COLO829 (cell line): ENCODE measurements around the gene LRTM2.

Experiments used
- DNase-seq: peaks from one replicate; pipeline ENCODE4 v3.0.0; 2012; ENCODE audit warnings: low spot score

The LRTM2 gene

DNA sequence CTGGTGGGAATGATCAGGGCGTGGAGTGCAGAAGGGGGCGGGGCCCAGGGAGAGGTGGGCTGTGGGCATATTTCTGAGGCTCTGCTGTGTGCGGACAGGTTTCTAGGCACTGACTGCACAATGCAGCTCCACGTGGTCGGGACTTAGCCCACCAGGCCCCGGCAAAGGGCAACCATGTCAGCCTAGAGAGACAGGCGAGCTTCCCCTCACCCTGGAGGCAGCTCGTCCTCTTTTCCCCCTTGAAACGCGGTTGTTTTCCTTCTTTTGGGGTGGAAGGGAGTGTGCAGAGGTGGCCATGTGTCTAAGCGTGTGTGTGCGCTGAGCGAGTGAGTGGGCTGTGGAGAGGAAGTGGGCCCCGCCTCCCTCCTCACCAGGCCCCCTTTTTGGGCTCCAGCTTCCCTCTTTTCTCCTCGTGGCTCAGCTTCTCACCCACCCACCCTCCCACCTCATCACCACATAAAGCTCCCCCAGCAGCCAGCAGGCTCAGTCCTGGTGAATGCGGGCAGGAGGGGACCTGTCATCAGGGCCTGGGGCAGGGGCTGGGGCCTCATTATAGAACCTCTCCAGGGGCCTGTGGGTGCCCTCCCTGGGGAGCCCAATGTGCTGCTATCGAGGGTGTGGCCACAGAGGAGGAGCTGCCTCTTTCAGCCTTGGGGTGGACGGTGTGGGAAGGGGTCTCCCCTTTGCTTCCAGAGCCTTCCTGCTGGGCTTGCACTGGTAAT, 22.0 kb downstream of the LRTM2 start:
- DNase-seq, result no peak

DNA sequence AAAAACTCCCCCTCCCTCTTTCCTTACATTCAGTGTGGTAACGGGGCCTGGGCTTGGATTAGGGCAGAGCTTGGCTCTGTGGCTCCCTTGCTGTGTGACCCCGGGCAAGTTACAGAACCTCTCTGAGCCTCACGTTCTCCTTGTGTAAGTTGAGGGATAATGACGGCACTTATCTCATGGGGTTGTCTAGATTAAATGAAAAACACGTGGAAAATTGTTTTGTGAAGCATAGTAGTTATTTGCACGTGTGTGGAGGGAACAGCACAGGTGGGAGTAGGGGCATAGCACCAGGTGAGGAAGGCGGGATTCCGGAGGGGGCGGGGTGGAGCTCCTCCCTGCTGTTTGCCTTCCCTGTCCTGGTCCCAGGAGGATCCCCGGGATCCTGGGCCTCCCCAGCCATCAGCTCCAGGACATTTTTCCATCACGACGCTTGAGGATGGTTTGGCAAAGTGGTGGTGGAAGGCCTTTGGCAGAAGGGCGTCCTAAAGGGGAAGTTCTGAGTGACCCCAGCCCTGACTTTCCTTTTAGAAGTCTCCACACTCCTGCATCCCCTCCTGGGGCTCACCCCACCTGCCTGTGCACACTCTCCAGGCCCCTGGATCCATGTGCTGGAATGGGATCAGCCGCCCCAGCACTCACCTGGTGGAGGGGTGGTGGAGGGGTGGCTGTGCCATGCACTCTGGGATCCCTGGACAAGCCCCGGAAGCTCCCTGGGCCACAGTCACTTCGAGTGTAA, 22.7 kb downstream of the LRTM2 start:
- no peak for DNase-seq

DNA sequence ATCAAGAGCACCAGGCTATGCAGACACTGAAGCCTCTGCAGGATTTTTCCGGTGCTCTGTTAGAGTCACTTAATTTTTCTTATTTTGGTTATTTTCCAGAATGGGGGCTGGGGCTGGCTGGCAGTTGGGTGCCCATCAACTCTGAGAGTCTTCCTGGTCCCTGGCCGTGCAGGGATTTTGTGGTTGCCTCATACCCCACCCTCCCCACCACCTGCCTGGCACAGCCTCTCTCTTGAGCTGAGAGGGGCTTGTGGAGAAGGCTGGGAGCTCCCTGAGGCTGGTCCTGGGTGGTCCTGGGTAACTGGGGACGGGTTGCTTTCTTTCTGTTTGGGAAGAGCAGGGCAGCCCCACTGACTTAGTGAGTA, 23.3 kb downstream of the LRTM2 start:
- DNase-seq, result no peak

DNA sequence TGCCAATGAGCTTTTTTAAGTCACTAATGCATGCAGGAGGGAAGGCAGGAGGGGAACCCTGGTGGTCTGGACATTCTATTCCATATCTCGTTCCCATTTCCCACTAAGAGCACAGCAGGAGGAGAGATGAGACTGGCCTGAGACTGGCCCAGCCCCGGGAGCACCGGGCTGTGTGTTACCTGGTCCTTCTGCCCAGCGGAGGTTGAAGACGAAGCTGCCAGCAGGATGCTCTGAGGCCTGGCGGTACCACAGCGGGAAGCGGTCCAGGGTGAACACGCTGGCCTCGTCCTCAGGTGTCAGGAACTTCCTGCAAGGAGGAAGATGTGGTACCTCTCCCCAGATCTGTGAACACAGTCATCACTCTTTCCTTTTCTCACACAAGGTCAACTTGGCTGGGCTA, 23.9 kb downstream of the LRTM2 start:
- DNase-seq, result no peak

DNA sequence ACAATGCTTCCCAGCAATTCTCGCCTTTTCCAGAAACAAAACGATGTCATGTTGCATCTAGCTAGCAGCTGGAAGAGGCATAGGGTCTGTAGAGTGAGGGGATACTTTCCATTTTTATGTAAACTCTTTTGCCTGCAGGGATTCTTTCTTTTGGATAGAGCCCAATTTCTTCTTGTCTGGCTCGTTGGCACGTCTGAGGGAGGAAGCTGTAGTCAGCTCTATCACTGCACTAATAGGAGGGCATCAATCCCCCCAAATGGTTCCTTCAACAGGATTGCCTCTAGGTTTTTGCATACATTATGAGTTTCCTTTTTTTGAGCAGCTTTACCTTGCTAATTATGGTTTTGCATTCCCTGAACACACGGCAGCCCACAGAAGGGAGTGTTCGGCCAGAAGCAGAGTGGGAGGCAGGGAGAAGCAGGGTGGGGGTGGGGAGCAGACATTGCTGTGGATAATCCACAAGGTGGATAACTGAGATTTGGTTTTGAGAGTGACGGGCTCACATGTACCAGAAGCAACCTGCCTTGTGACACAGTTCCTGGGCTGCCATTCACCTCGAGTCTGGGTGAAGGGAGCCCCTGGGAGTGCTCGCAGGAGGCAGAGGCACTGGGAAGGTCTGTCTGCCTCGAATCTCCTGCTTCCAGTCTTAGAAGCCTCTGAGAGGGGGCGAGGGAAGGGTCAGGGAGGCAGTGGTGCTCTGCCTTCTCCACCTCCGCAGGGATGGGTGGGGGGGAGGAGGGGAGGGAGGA, 24.5 kb downstream of the LRTM2 start:
- DNase-seq, result no peak

DNA sequence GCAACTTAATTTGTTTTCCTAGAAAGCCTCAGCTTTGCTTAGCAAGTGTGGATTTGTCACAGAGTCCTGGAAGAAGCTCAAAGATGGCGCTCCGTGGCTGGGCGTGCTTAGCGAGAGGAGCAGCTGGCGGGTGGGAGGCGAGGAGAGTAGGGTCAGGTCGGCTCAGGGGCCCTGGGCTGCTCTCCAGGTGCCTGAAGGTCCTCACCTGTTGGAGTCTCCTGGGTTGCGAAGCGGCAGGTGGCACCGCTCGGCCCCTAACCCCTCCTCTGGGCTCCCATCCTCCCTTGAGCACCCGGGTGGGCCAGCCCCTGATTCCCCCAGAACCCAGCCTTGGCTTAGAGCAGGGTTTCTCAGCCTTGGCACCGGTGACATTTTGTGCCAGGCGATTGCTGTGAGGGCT, 25.1 kb downstream of the LRTM2 start:
- DNase-seq, result no peak

DNA sequence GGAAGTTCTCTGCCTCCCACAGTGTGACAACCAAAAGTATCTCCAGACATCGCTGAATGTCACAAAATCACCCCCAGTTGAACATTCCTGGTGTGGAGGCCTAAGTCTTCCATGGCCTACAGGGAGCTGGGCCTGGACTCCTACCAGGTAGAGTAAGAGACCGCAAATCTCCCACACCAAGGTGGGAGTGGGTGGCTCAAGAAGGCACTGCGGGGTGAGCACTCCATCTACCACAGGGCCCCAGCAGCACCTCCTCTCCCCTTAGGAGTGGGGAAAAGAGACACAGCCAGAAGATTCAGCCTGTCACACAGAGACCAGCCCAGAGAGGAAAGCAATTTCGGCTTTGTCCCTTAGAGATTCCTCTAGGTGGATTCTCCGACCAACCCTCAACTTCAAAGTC, 25.5 kb downstream of the LRTM2 start:
- DNase-seq, result no peak

DNA sequence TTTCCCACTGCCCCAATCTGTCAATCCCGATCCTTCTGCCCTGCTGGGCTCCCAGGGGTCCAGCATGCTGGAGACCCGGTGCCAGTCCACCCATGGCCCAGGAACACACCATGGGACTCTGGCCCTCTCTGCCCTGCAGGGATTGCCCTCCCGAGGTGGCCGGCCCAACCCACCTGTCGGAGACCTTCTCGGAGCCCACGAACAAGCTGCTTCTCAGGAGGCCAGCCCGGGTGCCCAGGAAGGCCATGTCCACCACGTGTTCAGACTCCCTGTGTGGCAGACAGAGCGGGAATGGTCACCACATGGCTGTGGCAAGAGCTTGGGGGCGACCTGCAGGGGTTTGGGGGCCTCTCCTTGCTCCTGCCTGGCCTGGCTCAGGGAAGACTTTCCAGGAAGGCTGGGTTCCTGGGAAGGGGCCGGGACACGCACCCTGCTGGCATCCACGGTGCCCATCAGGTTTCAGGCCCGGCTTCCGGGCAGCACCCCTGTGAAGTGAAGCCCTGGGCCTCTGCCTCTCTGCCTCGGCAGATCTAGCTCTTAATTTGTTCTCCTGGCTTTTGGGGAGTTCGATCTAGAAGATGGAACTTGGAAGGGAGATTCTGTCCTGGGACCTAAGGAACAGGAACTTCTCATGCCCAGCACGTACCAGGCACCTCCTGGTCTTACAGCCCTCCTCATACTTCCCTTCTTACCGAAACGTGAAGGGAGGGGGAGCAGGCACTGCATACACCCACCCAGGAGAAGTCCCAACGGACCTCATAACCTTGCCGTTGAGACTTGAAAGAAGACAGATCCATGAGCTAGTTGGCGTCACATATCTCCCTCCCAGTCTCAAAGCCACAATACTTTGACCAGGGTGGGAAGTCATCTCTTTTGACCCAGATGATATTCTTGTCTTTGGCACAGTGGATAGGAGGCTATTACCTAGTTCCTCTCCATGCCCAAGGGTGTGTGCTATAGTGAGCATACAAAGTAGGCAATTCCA, 26.3 kb downstream of the LRTM2 start:
- no peak for DNase-seq

DNA sequence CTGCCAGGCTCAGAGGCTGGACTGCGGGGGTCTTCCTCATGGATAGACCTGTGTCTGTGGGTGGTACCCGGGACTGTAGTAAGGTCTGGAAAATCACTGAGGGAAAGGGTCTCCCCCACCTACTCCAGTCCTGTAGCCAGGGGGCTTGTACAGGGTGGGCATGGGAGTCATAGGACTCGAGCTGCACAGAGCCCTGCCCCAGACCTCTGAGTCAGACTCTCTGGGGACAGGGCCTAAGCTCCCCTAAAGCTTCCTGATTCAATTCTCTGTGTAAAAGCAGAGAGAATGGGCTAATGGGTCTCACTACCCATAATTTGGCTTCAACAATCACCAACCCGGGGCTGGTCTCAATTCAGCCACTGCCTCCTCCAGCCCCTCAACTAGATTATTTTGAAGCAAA, 27.0 kb downstream of the LRTM2 start:
- no peak for DNase-seq

DNA sequence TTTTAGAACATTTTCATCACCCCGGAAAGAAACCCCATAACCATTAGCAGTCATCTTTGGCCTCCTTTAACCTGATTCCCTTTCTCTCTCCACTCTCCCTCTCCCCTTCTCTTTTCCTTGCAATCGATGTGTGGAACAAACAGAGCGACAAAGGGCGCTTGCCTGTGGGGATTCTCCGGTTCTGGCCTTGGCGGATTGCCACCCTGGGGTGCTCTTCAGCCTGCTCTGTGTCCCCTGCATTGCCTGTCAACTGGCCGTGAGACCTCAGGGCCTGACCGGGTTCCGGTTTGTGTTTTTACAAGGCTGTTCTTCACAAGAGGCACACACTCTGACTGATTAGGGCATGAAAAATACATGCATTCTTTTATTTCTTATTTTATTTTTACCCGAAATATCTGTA, 27.8 kb downstream of the LRTM2 start:
- DNase-seq, result no peak

DNA sequence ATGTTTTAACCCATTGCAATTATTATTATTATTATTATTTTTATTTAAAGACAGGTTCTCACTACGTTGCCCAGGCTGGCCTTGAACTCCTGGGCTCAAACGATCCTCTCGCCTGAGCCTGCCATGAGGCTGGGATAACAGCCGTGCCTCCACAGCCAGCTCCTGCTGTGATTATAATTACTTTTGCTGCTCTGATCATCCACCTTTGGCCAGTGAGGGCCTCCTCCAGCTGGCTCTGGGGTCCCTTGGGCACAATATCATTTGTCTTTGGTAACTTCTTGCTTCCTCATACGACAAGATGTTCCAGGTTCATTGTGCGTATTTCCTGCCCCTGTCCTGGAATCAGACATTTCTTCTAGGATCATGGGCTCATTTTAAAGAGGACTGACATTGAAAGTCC, 28.4 kb downstream of the LRTM2 start:
- DNase-seq, result no peak

DNA sequence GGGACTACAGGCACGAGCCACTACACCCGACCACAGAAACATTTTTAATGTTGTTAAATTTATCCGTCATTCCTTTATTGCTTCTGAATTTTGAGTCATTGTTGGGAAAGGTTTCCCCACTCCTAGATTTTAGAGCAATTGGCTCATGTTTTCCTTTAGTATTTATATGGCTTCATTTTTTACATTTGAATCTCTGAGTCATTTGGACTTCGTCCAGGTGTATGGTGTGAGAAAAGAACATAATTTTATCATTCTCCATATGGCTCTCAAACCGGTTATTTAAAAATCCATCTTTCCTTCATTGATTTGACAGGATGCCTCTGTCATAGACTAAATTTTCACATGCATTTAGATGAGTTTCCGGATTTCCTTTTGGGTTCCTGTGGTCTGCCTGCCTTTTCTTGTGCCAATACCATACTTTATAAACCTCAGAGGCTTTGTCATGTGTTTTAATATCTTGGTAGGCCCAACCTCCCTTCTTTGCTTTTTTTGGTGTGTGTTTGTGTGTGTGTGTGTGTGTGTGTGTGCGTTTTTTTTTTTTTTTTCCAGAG, 30.9 kb downstream of the LRTM2 start:
- DNase-seq, result no peak

DNA sequence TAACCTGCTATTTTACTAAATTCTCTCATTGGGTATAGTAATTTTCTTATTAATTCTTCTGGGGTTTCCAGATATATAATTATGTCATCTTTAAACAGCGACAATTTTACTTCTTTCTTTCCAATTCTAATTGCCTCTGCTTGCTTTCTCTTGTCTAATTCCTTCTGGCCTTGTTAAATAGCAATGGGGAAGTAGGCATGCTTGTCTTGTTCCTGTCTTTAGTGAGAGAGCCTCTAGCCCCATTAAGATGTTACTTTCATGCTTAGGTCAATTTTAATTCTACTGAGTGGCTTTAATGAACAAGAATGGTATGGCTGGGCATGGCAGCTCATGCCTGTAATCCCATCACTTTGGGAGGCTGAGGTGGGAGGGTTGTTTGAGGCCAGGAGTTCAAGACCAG, 31.7 kb downstream of the LRTM2 start:
- no peak for DNase-seq

DNA sequence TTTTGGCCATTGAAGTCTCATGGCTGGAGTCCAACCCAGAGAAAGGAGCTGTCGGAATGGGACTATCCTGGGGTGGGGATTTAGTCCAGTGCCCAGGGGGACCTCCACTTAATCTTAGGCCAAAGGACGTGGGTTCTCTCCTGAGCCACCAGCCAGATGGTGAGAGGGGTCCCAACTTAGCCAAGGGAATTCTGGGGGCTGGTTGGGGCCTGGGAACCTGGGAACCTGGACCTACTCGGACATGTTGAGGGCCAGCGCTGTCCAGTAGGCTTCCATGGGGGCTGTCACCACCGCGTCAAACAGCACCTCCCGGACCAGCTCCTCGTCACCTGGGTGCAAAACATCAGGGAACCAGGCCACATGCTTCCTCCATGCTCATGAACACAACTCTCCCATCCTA, 33.4 kb downstream of the LRTM2 start:
- no peak for DNase-seq

DNA sequence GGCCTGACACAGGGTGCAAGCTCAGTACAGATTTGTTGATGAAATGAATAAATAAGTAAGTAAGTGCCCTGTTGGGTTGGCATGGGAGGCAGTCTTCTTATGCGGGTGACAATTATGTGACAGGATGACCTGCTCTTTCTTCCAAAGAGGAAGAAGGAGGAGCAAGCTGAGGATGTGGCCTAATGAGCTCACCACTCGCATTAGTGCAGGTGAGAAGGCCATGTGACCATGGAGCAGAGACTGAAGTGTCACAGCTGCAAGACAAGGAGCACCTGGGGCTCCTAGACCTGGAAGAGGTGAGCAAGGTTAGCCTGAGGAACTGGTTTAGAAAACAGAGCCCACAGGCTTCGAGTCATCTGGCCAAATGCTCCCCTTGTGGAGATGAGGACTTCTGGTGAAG, 34.9 kb downstream of the LRTM2 start:
- DNase-seq, result no peak

DNA sequence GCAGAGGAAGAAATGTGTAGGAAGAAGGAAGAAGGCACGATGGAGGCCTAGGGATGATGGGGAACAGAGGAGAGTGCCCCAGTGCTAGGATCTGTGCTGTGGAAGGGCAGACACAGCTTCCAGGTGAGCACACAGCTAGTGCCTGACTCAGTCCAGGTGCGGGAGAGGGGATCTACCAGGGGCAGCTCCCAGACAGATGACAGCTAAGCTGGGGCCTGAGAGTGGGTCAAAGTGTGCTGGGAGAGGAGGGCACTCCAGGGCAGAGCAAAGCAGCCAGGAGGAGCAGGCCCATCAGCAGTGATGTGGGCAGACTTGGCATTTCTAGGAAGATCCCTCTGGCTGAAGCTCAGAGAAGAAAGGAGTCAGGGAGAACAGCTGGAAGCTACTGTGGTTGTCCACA, 36.7 kb downstream of the LRTM2 start:
- DNase-seq, result no peak

DNA sequence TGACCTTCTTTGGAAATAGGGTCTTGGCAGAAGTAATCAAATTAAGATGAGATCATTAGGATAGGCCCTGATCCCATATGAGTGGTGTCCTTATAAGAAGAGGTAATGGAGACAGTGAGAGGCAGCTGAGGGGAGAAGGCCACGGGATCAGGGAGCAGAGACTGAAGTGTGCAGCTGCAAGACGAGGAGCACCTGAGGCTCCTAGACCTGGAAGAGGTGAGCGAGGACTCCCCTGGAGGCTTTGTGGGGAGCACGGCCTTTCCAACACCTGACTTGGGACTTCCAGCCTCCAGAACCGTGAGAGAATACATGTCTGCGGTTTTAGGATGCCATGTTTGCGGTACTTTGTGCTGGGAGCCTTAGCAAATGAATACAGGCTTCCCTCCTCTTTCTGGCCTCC, 37.5 kb downstream of the LRTM2 start:
- no peak for DNase-seq

DNA sequence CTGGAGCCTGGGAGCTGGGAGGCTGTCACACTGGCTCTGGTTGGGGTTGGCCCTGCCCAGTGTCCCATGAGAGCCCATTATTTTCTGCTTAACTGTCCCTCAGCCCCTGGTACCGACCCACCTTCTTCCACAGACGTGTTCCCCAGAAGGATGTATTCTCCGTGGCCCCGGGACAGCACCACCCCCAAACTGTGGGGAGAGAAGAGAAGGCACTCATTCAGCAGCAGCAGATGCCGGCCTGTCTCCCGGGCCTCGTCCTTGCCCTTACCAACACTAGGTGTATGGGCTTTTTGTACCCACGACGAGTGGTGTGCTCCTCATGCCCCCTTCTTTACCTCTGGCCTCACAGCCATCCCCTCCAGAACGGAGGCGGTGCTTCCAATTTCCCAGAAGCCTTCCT, 38.1 kb downstream of the LRTM2 start:
- no peak for DNase-seq

DNA sequence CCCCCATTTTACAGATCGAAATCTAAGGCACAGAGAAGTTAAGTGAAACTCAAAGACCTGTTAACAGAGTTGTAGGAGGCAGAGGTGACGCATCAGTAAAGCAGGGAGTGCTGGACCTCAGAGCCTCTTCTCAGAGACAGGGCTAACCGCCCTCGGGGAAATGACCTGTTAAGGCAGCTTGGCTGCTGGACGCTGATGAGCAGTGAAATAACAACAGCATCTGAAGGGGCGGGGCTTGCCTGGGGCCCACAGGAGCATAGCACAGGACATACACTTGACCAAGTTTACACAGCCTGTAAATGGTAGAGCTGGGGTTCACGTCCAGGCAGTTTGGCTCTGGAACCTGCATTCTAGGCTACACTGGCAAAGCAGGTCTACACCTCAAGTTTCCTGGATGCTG, 39.3 kb downstream of the LRTM2 start:
- peak; percentile 18 for DNase-seq

DNA sequence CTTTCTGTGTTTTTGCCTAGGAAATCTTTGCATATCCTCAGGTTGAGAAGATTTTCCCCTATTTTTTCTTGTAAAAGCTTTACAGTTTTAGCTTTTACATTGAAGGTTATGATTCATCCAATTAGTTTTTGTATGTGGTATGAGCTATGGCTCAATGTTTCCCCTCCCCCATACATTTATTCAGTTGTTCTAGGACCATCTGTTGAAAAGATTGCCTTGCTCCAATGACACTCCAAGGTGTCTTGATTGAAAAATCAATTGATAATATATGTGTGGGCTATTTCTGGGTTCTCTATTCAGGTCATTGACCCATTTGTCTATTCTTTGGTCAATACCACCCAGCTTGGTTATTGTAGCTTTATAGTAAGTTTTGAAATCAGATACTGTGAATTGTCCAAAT, 42.6 kb downstream of the LRTM2 start:
- DNase-seq, result no peak

DNA sequence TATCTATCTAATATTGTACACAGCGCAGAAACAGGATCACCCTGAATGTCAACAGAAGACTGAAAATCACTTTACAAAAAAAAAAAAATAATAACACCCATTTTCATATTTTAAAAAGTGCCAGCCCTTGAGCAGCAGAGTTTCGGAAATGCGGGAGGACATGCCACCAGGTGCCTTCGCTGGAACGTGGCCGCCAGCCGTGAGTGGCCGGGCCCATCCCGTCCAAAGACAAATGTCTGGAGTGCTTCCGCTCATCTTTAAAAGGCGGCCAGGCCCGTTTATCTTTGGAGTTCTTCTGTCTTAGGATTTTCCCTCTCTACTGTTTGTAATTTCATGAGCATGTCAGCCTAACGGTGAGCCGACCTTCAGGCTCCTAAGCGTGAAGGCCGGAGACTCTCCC, 43.5 kb downstream of the LRTM2 start:
- DNase-seq, result no peak

DNA sequence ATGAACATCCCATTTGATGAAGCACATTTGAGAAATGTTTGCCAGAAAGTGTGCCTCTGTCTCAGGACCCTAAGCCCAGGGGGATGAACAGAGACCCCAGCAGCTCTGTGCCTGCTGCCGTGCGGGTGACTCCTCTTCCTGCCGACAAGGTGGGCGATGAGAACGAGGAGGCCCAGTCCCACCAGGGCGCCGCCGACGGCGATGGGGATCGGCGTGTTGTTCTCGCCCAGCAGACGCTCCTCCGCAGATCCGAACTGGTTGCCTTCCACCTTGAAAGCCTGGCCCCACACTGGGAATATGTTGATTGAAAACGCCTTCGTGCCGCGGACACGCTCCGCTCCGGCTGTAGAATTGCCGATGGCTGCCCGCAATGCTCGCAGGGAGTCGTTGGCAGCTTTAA, 44.1 kb downstream of the LRTM2 start:
- no peak for DNase-seq
